COLO829 (cell line): Measurements from ENCODE around the gene ACVR1.

ENCODE experiments used
- DNase-seq: peaks from one replicate; pipeline ENCODE4 v3.0.0; 2012; ENCODE audit warnings: low spot score

ACVR1 gene

DNA sequence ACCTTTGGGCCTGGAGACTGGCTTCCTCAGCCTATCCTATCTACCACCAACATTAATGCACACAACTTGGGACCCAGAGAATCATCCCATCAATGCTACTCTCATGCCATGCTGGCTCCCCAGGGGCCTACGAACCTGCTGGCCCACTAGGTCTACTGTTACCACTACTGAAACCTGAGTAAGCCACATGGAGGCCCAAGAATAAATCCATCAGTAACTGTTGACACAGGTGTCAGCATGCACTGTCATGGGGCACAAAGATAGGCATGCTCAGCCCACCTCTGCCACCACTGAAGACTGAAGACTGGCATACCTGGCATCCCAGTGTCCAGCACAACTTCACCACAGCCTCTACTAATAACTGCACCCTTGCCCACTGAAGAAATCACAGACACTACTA, 176.3 kb downstream of the ACVR1 start:
- DNase-seq, result no peak

GRCh38 chr2:157699009-157699408, 177.1 kb downstream of the ACVR1 start:
- no peak for DNase-seq

DNA sequence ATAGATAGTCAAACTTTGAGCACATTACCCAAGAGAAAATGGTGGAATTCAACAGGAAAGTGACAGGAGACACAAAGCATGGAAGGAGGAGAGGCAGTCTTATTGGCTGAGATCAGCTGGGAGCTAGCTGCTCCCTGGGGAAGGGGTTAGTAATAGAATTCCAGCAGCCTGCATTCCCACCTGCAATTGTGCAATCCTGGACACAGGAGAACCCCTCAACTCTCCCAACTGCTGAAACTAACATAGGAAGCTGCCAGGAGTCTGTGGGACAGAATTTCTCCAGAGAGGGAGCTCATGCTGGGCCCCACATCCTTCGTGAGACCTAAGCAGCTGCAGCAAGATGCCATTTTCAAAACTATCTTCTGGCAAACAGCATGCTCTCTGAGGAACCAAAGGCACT, 177.7 kb downstream of the ACVR1 start:
- no peak for DNase-seq

GRCh38 chr2:157696036-157696435, 180.1 kb downstream of the ACVR1 start:
- no peak for DNase-seq

GRCh38 chr2:157692768-157693167, 183.4 kb downstream of the ACVR1 start:
- DNase-seq, result peak; percentile 6

DNA sequence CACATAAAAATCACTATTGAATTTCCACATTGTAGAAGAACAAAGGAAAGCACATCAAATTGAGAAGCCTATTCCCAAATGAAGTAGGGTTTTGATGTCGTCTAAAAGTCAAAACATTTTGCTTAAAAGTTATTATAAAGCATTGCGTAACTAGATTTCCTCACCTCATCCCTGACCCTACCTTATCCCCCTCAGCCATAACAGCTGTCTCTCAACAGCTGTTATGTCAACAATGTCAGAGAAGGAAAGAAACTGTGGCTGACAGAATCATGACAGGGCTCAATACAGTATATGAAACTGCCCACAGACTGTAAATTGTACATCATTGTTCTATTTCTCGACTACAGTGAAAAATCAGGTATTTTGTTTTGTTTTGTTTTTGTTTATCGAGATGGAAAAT, 184.4 kb downstream of the ACVR1 start:
- DNase-seq, result no peak

DNA sequence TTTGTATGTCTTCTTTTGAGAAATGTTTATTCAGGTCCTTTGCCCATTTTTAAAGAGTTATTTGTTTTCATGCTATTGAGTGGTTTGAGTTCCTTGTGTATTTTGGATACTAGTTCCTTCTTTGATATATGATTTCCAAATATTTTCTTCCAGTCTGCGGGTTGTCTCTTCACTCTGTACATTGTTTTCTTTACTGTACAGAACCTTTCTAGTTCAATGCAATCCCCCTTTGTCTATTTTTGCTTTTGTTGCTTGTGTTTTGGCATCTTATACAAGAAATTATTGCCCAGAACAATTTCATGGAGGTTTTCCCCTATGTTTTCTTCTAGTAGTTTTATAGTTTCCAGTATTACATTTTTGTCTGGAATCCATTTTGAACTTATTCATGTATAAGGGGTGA, 185.0 kb downstream of the ACVR1 start:
- no peak for DNase-seq
